ENCODE results near the gene IRGM.

- no peak for TF ChIP-seq ZSCAN20 (CRISPR knock-in tag; IDR thresholded peaks at IDR 0.05)
- no peak for TF ChIP-seq POLR2A (IDR thresholded peaks at IDR 0.05; ENCODE audit: low read length)
- TF ChIP-seq CTCF (IDR thresholded peaks at IDR 0.05) = no peak
- no peak for TF ChIP-seq TP53 (CRISPR knock-in tag; IDR thresholded peaks at IDR 0.05)
- TF ChIP-seq USF2 (IDR thresholded peaks at IDR 0.05) = no peak
- TF ChIP-seq GATA3 (IDR thresholded peaks at IDR 0.05; ENCODE audit: borderline replicate concordance) = no peak
Measured at GRCh38 chr5:150853561-150853960, 7.2 kb downstream of the IRGM start.

Data from A549 (cell line).